T-helper 17 cell (primary cell): Measurements from ENCODE around the gene SIRT2. TPM values are rescaled to one million over a fixed set of nuclear protein-coding genes. Genes with fewer than 3 reads are reported as not detected.
"Not testable (repeated sequence)": the region's sequence is repeated elsewhere in the genome, so short reads cannot be mapped to it uniquely, and the experiment has no call there.

Experiments used
- ATAC-seq: fragments of 150-1000 bp; cut with Tn5 transposase; 2 replicates; pipeline ENCODE4 v1.10.0; 2021; ENCODE audit warnings: mild to moderate bottlenecking, moderate library complexity
- DNase-seq, 3 donors: peaks; one replicate each; pipeline versions ENCODE4 v3.0.0 to v3.0.0-alpha.2; 2020 to 2021
- H3K9me3 ChIP-seq: one replicate; pipeline ENCODE4 v1.7.0; 2013; ENCODE audit warnings: low read length, mild to moderate bottlenecking; ENCODE audit not compliant: control insufficient read depth, poor library complexity, severe bottlenecking
- H3K27ac Mint-ChIP-seq: one replicate; pipeline ENCODE4 v1.8.0; 2022; ENCODE audit warnings: mild to moderate bottlenecking, moderate library complexity, mixed read lengths
- H3K27me3 Mint-ChIP-seq: one replicate; pipeline ENCODE4 v1.8.0; 2022; ENCODE audit warnings: mixed read lengths
- H3K36me3 Mint-ChIP-seq: one replicate; pipeline ENCODE4 v1.8.0; 2022; ENCODE audit warnings: low read depth, mixed read lengths
- H3K4me1 Mint-ChIP-seq: one replicate; pipeline ENCODE4 v1.8.0; 2022; ENCODE audit warnings: mild to moderate bottlenecking, mixed read lengths
- H3K4me3 Mint-ChIP-seq: one replicate; pipeline ENCODE4 v1.8.0; 2022; ENCODE audit warnings: mild to moderate bottlenecking, moderate library complexity, mixed read lengths
- total RNA-seq, 4 donors: library from RNA in 2 of 4; stranded (reverse) in 2 of 4; gene quantifications; one replicate each; pipeline ENCODE4 v1.2.3 and lab custom pipeline; 2022 to 2026

SIRT2 gene
- total RNA-seq (10 to 100 TPM; 68.7 to 68.9 TPM), total RNA-seq (lab: John Stamatoyannopoulos, UW) (57.5 to 59.4 reads per million in 2 donors)

DNA sequence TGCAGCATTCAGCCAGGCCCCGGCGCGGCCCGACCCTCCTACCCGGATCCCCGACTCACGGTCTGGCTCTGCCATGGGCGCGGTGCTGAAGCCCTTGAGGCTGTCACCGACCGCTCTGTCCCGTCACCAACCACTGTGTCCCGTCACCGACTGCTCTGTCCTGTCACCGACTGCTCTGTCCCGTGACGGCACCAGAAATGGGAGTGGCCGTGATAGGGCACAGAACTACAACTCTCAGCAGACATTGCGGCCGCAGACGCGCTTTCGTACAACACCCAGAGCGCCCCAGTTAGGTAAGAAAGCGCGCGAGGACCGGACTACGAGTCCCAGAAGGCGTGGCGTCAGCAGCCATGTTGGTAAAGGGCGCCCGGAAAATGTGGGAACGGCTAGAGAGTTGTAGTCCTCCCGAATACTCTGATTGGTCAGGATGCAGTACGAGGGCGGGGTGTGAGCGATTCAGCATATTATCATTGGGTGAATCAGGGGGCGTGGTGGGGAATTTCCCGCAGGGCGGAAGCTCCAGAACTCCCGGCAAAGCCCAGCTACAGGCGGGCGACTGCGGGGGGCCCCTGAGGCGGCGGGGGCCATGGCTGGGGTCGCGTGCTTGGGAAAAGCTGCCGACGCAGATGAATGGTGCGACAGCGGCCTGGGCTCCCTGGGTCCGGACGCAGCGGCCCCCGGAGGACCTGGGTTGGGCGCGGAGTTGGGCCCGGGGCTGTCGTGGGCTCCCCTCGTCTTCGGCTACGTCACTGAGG lies at the start of gene SIRT2, which contains the start of gene NFKBIB:
Gene SIRT2 (minus strand): TSS at position 172 of the 755 bp plus-strand sequence. CDS start 97 bp downstream, at position 75.
Gene NFKBIB (plus strand): TSS at position 523 of the 755 bp plus-strand sequence. CDS start 64 bp downstream, at position 587.
- ATAC-seq (peak; percentile 89), DNase-seq (peak; percentile 94 to 99 (median 97))
- Mint-ChIP-seq H3K27ac (peak within 1 kb of the TSS; percentile 97), H3K27me3 (no peaks in the 10 kb centered on the region), H3K36me3 (peaks cover 10% of the 10 kb centered on the region), H3K4me1 (peaks cover 44% of the 10 kb centered on the region), H3K4me3 (peak within 1 kb of the TSS; percentile 97)
- H3K9me3 ChIP-seq = no peaks in the 10 kb centered on the region

DNA sequence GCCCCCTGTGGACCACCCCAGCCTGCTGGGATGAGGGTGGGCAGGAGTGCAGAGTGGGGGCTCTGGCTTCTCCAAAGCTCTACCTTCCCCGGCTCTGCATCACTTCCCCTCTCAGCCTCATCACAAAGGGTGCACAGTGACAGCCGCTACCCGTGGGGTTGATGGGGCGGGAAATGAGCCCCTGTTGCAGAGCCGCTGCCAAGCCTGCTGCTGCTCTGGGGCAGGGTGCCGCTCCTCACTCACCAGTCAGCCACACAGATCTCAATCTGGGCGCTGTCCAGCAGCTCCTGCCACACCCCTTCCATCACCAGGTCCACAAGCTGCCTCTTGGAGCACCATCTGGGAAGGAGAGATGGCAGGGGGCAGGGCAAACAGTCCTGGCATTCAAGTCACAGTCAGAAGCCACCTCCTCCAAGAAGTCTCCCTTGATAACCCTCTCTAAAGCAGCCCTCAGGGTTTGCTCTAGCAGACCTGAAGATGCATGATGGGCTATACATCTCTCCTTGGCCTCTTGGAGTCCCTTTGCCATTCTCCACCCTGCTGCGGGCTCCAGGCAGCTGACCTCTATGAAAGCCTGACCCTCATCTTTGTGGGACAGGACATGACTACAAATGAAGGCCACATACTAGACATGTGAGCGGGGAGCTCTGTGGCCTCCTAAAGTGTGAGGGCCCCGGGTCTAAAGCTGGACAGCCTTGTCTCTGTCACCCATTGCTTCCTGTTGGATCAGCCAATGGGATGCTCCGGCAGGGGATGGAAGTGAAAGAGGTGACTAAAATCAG lies 47.0 kb upstream of the SIRT2 start:
- no peak overlapping the region for H3K4me3 Mint-ChIP-seq
- peaks cover 13% of the 10 kb centered on the region for H3K4me1 Mint-ChIP-seq
- no peaks in the 10 kb centered on the region for H3K27me3 Mint-ChIP-seq
- H3K36me3 Mint-ChIP-seq = no peaks in the 10 kb centered on the region
- ATAC-seq (no peak), DNase-seq (no peak)
- no peak overlapping the region for H3K27ac Mint-ChIP-seq
- H3K9me3 ChIP-seq = no peaks in the 10 kb centered on the region

DNA sequence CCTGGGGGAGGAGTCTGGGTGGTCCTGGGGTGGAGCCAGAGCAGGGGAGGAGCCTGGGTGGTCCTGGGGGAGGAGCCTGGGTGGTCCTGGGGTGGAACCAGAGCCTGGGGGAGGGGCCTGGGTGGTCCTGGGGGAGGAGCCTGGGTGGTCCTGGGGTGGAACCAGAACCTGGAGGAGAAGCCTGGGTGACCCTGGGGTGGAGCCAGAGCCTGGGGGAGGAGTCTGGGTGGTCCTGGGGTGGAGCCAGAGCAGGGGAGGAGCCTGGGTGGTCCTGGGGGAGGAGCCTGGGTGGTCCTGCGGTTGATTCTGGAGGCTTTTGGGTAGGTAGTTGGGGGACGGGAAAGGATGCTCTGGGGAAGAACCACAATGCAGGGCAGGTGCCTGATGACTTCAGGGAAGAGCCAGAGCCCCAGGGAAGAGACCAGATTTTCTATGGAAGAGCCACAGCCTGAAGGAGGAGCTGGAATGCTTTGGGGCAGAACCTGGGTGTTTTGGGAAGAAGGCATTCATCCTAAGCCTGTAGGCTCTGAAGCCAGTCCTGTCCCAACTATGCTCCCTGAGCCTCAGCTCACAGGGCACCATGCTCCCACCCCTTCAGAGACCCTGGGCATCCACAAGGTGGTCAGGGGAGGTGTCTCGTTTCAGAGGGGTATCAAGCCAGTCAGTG lies 46.3 kb upstream of the SIRT2 start:
- no peak overlapping the region for H3K27ac Mint-ChIP-seq
- H3K27me3 Mint-ChIP-seq = no peaks in the 10 kb centered on the region
- DNase-seq (no peak), ATAC-seq (no peak)
- no peak overlapping the region for H3K4me3 Mint-ChIP-seq
- no peaks in the 10 kb centered on the region for H3K9me3 ChIP-seq
- H3K36me3 Mint-ChIP-seq = no peaks in the 10 kb centered on the region
- peaks cover 17% of the 10 kb centered on the region for H3K4me1 Mint-ChIP-seq

DNA sequence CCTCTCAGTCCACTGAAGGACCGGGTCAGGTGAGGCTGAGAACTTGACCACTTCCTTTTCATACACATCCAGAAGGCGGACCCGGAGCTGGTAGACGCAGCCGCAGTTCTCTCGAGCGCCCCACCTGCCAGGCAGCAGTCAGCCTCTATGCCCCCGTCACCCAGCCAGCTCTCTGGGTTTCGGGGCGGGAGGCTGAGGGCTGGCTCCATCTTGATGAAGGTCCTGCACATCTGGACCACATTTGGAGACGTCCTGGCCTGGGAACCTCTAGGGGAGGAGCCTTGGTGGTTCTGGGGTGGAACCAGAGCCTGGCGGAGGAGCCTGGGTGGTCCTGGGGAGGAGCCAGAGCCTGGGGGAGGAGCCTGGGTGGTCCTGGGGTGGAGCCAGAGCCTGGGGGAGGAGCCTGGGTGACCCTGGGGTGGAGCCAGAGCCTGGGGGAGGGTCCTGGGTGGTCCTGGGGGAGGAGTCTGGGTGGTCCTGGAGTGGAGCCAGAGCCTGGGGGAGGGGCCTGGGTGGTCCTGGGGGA lies 45.6 kb upstream of the SIRT2 start:
- no peaks in the 10 kb centered on the region for H3K36me3 Mint-ChIP-seq
- H3K9me3 ChIP-seq = no peaks in the 10 kb centered on the region
- no peak for DNase-seq
- no peak for ATAC-seq
- no peaks in the 10 kb centered on the region for H3K27me3 Mint-ChIP-seq
- H3K4me1 Mint-ChIP-seq = peaks cover 14% of the 10 kb centered on the region
- no peak overlapping the region for H3K27ac Mint-ChIP-seq
- H3K4me3 Mint-ChIP-seq = no peak overlapping the region

DNA sequence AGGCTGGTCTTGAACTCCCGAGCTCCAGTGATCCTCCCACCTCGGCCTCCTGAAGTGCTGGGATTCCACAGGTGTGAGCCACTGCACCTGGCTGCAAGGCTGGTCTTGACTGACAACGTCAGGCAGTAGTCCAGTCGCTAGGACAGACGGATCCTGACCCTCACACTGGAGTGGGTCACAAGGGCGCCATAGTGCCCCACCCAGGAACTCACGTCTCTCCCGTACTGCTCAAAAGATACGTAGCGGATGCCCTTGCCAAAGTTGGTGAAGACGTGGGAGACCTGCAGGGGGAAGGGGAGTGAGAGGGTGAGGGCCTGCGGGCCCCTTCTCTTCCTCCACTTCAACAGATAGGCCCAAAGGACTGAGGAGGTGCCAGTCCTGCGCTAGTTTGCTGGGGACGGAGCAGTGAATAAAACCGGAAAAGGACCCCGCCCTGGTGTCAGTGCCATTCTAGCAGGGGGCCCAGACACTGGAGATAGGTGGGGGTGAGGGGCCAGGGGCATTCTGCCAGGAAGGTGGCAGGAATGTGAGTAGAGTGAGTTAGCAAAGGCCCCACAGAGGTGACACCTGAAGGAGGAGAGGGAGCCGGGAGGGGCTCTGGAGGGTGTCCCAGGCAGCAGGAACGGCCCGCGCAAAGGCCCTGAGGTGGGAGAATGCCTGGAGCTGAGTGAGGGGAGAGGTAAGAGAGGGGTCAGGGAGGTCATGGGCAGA lies 43.2 kb upstream of the SIRT2 start:
- Mint-ChIP-seq H3K27ac (no peak overlapping the region), H3K4me3 (no peak overlapping the region), H3K27me3 (no peaks in the 10 kb centered on the region), H3K4me1 (peaks cover 9% of the 10 kb centered on the region), H3K36me3 (no peaks in the 10 kb centered on the region)
- DNase-seq (no peak), ATAC-seq (no peak)
- H3K9me3 ChIP-seq = no peaks in the 10 kb centered on the region

DNA sequence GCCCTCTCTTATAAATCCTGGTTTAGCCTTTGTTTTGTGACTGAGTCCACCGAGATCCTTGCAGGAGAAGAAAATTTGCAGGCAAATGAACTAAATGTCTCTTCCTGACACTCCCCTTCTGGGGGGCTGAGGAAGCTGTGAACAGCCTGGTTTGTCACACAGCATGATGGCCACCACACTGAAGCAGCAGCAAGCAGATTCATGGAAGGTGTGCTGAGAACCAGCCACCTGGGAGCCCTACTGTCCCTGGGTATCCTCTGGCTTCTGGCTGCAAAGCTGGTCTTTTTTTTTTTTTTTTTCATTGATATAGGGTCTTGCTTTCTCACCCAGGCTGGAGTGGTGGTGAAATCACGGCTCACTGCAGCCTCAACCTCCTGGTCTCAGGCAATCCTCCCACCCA lies 42.6 kb upstream of the SIRT2 start:
- DNase-seq (no peak), ATAC-seq (no peak)
- H3K36me3 Mint-ChIP-seq = no peaks in the 10 kb centered on the region
- H3K4me1 Mint-ChIP-seq = peaks cover 9% of the 10 kb centered on the region
- H3K9me3 ChIP-seq = no peaks in the 10 kb centered on the region
- no peaks in the 10 kb centered on the region for H3K27me3 Mint-ChIP-seq
- no peak overlapping the region for H3K27ac Mint-ChIP-seq
- H3K4me3 Mint-ChIP-seq = no peak overlapping the region

DNA sequence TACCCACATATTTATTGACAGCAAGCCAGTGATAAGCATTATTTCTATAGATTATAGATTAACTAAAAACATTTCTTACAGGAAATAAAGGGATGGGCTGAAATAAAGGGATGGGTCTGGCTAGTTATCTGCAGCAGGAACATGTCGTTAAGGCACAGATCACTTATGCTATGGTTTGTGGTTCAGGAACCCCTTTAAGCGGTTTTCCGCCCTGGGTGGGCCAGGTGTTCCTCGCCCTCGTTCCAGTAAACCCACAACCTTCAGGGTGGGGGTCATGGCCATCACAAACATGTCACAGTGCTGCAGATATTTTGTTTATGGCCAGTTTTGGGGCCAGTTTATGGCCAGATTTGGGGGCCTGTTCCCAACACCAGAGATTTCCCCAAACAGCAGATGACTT lies 42.0 kb upstream of the SIRT2 start:
- H3K36me3 Mint-ChIP-seq, H3K9me3 ChIP-seq, H3K27me3 Mint-ChIP-seq, H3K4me1 Mint-ChIP-seq, DNase-seq, H3K27ac Mint-ChIP-seq, H3K4me3 Mint-ChIP-seq, ATAC-seq: not testable (repeated sequence)

DNA sequence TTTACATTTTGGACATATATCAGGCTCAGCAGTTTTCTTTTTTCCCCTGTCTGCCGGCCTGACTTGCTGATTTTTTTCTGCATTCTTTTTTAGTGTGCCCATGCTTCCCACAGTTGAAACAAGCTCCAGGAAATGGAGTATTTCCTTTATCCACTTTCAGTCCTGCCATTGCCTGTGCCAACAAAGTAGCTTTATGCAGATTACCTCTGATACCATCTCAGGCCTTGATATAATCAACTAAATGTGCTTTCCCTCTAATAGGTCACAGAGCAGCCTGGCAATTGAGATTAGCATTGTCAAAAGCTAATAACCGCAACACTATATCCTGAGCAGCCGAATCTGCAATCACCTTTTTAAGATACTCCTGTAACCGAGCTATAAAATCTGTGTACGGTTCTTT lies 40.5 kb upstream of the SIRT2 start:
- DNase-seq (no peak), ATAC-seq (no peak)
- H3K27me3 Mint-ChIP-seq = no peaks in the 10 kb centered on the region
- H3K27ac Mint-ChIP-seq = no peak overlapping the region
- peaks cover 9% of the 10 kb centered on the region for H3K4me1 Mint-ChIP-seq
- H3K9me3 ChIP-seq = no peaks in the 10 kb centered on the region
- H3K4me3 Mint-ChIP-seq = no peak overlapping the region
- H3K36me3 Mint-ChIP-seq = no peaks in the 10 kb centered on the region

DNA sequence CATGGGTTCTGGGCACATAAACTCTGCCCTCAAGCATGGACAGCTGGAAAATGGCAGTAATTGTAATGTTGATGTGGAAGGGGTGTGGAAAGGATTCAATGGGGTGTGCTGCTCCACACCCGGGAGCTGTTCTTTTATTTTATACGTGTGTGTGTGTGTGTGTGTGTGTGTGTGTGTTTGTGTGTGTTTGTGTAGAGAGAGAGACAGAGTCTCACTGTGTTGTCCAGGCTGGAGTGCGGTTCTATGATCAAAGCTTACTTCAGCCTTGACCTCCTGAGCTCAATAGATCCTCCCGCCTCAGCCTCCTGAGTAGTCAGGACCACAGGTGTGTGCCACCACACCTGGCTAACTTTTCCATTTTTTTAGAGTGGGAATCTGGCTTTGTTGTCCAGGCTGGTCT lies 34.1 kb upstream of the SIRT2 start:
- ATAC-seq (no peak), DNase-seq (no peak)
- Mint-ChIP-seq H3K27me3 (no peaks in the 10 kb centered on the region), H3K36me3 (peaks cover 3% of the 10 kb centered on the region), H3K4me1 (peaks cover 18% of the 10 kb centered on the region), H3K4me3 (no peak overlapping the region), H3K27ac (no peak overlapping the region)
- H3K9me3 ChIP-seq = no peaks in the 10 kb centered on the region

DNA sequence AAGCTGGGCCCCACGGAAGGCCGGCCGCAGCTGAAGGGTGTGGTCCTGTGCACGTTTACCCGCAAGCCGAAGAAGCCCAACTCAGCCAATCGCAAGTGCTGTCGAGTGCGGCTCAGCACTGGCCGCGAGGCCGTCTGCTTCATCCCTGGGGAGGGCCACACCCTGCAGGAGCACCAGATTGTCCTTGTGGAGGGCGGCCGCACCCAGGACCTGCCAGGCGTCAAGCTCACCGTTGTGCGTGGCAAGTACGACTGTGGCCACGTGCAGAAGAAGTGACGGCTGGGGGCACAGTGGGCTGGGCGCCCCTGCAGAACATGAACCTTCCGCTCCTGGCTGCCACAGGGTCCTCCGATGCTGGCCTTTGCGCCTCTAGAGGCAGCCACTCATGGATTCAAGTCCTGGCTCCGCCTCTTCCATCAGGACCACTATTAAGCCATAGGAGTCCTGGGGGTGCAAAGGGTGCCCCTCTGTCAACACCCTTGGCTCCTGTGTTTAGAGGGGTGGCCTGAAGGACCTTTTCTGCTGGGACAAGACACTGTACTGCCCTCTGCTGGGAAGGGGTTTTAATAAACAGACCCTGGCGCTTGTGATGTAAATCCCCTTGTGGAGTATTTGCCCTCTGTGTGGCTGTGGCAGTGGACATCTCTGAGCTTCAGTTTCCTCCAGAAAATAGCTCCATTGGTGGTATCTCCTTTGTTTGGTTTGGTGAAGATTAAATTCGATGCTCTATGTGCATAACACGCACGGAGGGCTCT lies 33.2 kb upstream of the SIRT2 start:
- DNase-seq (peak in 1 of 3 donors; percentile 24), ATAC-seq (no peak)
- Mint-ChIP-seq H3K4me3 (no peak overlapping the region), H3K27me3 (no peaks in the 10 kb centered on the region), H3K27ac (no peak overlapping the region), H3K36me3 (peaks cover 3% of the 10 kb centered on the region), H3K4me1 (peaks cover 21% of the 10 kb centered on the region)
- H3K9me3 ChIP-seq = no peaks in the 10 kb centered on the region

DNA sequence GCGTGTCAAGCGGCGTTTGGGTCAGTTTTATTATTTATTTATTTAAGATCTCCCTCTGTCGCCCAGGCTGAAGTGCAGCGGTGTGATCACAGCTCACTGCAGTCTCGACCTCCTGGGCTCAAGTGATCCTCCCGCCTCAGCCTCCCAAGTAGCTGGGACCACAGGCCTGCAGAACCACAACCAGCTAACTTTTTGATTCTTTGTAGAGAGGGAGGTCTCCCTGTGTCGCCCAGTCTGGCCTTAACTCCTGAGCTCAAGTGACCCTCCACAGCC lies 32.0 kb upstream of the SIRT2 start:
- H3K4me3 Mint-ChIP-seq = peak overlapping the region; percentile 97
- no peaks in the 10 kb centered on the region for H3K27me3 Mint-ChIP-seq
- ATAC-seq (no peak), DNase-seq (no peak)
- peaks cover 21% of the 10 kb centered on the region for H3K4me1 Mint-ChIP-seq
- peaks cover 3% of the 10 kb centered on the region for H3K36me3 Mint-ChIP-seq
- peak overlapping the region; percentile 99 for H3K27ac Mint-ChIP-seq
- H3K9me3 ChIP-seq = no peaks in the 10 kb centered on the region

DNA sequence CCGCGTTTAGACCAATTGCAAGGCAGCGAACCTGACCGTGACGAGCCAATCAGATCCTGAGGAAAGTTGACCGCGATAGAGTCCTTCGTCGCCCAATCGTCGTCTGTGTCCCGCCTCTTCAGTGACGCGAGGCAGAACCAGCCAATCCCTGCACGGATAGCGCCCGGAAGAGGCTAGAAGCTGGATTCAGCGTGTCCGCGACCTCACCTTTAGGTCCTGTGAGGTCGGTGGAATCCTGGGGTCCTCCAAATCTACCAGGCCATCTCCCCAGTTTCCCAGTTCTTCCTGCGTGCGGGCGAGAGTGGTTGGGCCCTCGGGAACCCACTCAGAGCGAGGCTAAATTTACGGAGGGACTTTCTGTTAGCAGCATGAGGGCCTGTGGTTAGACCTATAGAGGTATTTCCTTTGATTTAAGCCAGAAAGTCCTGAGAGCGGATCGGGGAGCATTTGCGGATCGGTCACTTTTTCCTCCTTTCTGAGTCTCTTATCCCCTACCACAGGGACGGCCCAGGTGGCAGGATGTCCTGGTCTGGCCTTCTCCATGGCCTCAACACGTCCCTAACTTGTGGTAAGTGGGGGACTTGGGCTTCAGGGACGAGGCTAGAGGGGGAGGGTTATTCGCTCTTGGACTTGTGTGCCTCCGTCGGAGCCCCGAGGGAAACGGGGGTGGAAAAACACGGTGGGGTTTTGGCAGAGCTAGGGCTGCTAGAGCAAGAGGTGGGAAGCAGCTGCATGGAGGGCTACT lies 31.5 kb upstream of the SIRT2 start, which contains the start of gene MRPS12:
Gene MRPS12 (plus strand): TSS at position 169 of the 745 bp plus-strand sequence. CDS start 351 bp downstream, at position 520.
- peaks cover 3% of the 10 kb centered on the region for H3K36me3 Mint-ChIP-seq
- DNase-seq (peak; percentile 92 to 96 (median 96)), ATAC-seq (peak; percentile 95)
- no peaks in the 10 kb centered on the region for H3K27me3 Mint-ChIP-seq
- peak within 1 kb of the TSS; percentile 97 for H3K4me3 Mint-ChIP-seq
- peak within 1 kb of the TSS; percentile 99 for H3K27ac Mint-ChIP-seq
- H3K4me1 Mint-ChIP-seq = peaks cover 21% of the 10 kb centered on the region
- no peaks in the 10 kb centered on the region for H3K9me3 ChIP-seq
